Gastrocnemius medialis (tissue), 4 donors: ENCODE results near the gene BTG1. TPM values are rescaled to one million over a fixed set of nuclear protein-coding genes. Genes with fewer than 3 reads are reported as not detected.
A peak's percentile ranks its signal among the peaks of the same experiment; 100 is the strongest.

Experiments used
- ATAC-seq, 2 donors: fragments of 150-250 bp; one replicate each; pipeline ENCODE4 v1.9.1; 2016
- DNase-seq, 2 donors: peaks; one replicate each; pipeline ENCODE4 v3.0.0-alpha.2; 2019
- H3K27ac ChIP-seq, 4 donors: fragments of 200-600 bp; sonication (generic); 1 replicate in 1 of 4; 2 replicates in 3 of 4; pipeline ENCODE4 v1.5.1; 2016 to 2018; ENCODE audit warnings: mild to moderate bottlenecking in 2 of 4, moderate library complexity in 1 of 4
- H3K27me3 ChIP-seq, 3 donors: fragments of 200-600 bp; sonication (generic) in 2 of 3; 1 replicate in 1 of 3; 2 replicates in 2 of 3; pipeline versions ENCODE4 v1.5.1 to v1.6.0; 2016 to 2019; ENCODE audit warnings: mild to moderate bottlenecking in 1 of 3, moderate library complexity in 1 of 3
- H3K36me3 ChIP-seq, 2 donors: fragments of 200-600 bp; sonication (generic) in 1 of 2; one replicate each; pipeline ENCODE4 v1.5.1; 2017 to 2018
- H3K4me1 ChIP-seq, 2 donors: fragments of 200-600 bp; sonication (generic) in 1 of 2; one replicate each; pipeline ENCODE4 v1.5.1; 2016 to 2017; ENCODE audit warnings: mild to moderate bottlenecking in 2 of 2
- H3K4me3 ChIP-seq, 4 donors: fragments of 200-600 bp; sonication (generic) in 3 of 4; 1 replicate in 1 of 4; 2 replicates in 3 of 4; pipeline ENCODE4 v1.5.1; 2016 to 2019; ENCODE audit warnings: mild to moderate bottlenecking in 2 of 4
- H3K9me3 ChIP-seq, 3 donors: fragments of 200-600 bp; sonication (generic) in 2 of 3; 1 replicate in 1 of 3; 2 replicates in 2 of 3; pipeline ENCODE4 v1.5.1; 2016 to 2019
- CTCF ChIP-seq, 5 experiments: fragments of 450-650 bp in 3 of 5; fragments of 200-600 bp in 2 of 5; sonication (generic) in 2 of 5; IDR thresholded peaks in 4 of 5; conservative IDR thresholded peaks in 1 of 5; 1 replicate in 4 of 5; 2 replicates in 1 of 5; pipeline ENCODE4 v1.5.1; 2016 to 2019; ENCODE audit warnings: antibody characterized with exemption in 5 of 5, mild to moderate bottlenecking in 3 of 5, moderate library complexity in 3 of 5
- POLR2A ChIP-seq, 2 donors: fragments of 450-650 bp; IDR thresholded peaks; one replicate each; pipeline ENCODE4 v1.6.1; 2017; ENCODE audit warnings: antibody characterized with exemption in 2 of 2, mild to moderate bottlenecking in 2 of 2, moderate library complexity in 2 of 2
- in situ Hi-C, 4 donors: fragments of 200-750 bp; cut with MboI; loops; one replicate each; pipeline versions ENCODE4 v1.15.0 to v1.8.0; 2017; ENCODE audit warnings: low sequenced_read_pairs in 4 of 4
- intact Hi-C: fragments of 100-400 bp; cut with DNase I; formaldehyde crosslinking; loops from one replicate; pipeline ENCODE4 v1.15.1; 2023; ENCODE audit warnings: low total_unique reads
- total RNA-seq, 4 donors: library from RNA; depleted of rRNA; stranded (reverse); fragments of >200 nt; gene quantifications; one replicate each; pipeline versions ENCODE4 v1.1.0 to v1.2.3, GENCODE V29; 2016

The BTG1 gene
- total RNA-seq = 10 to 100 TPM; 12.5 to 33.1 (median 16.5) TPM

- Histone ChIP-seq H3K4me3 (peak within 1 kb of the TSS; percentile 89 to 98 (median 94)), H3K4me1 (peaks cover 24 to 28% of the 10 kb centered on the region in 2 donors), H3K9me3 (no peaks in the 10 kb centered on the region), H3K27me3 (no peaks in the 10 kb centered on the region), H3K27ac (peak within 1 kb of the TSS; percentile 97 to 99 (median 98)), H3K36me3 (peaks cover 0 to 24% of the 10 kb centered on the region in 2 donors)
- ATAC-seq (peak; percentile 93 to 94), DNase-seq (peak; percentile 100)
- in situ Hi-C loops (loop anchor here (5.0 to 25.0 kb wide), 4 partner anchors 334 to 426 kb away; no protein-coding TSS in a partner anchor), intact Hi-C loops (loop anchor here (1.0 to 10.0 kb wide), 6 partner anchors 76 to 764 kb away; no protein-coding TSS in a partner anchor)
- TF ChIP-seq POLR2A (IDR thresholded peaks at IDR 0.05) = peak; percentile 98 to 99
- peak in 1 of 5 experiments; percentile 16 for TF ChIP-seq CTCF (IDR thresholded peaks at IDR 0.05 in 4 of 5, conservative IDR thresholded peaks at IDR 0.05 in 1 of 5)
Observed at GRCh38 chr12:92145731-92146496, at the start of gene BTG1. BTG1 (minus strand) TSS chr12:92145846; CDS start chr12:92145535, 311 bp downstream.

- DNase-seq (no peak), ATAC-seq (no peak)
- H3K4me3 ChIP-seq = no peak overlapping the region
- H3K27ac ChIP-seq = no peak overlapping the region
- H3K9me3 ChIP-seq = no peaks in the 10 kb centered on the region
- H3K36me3 ChIP-seq = no peaks in the 10 kb centered on the region
- in situ Hi-C loops = no loop called here
- intact Hi-C loops = no loop called here
- no peaks in the 10 kb centered on the region for H3K4me1 ChIP-seq
- no peaks in the 10 kb centered on the region for H3K27me3 ChIP-seq
- TF ChIP-seq CTCF (IDR thresholded peaks at IDR 0.05 in 4 of 5, conservative IDR thresholded peaks at IDR 0.05 in 1 of 5) = no peak
- TF ChIP-seq POLR2A (IDR thresholded peaks at IDR 0.05) = no peak
Observed at GRCh38 chr12:92194561-92194960, 48.9 kb upstream of the BTG1 start.

GRCh38 chr12:92193846-92194245 lies 48.2 kb upstream of the BTG1 start:
- Histone ChIP-seq H3K27ac (no peak overlapping the region), H3K4me3 (no peak overlapping the region), H3K4me1 (no peaks in the 10 kb centered on the region), H3K9me3 (no peaks in the 10 kb centered on the region), H3K27me3 (no peaks in the 10 kb centered on the region), H3K36me3 (no peaks in the 10 kb centered on the region)
- TF ChIP-seq CTCF (IDR thresholded peaks at IDR 0.05 in 4 of 5, conservative IDR thresholded peaks at IDR 0.05 in 1 of 5) (no peak), POLR2A (IDR thresholded peaks at IDR 0.05) (no peak)
- ATAC-seq (no peak), DNase-seq (no peak)
- intact Hi-C loops = no loop called here
- in situ Hi-C loops = no loop called here

GRCh38 chr12:92193063-92193462 lies 47.4 kb upstream of the BTG1 start:
- TF ChIP-seq CTCF (IDR thresholded peaks at IDR 0.05 in 4 of 5, conservative IDR thresholded peaks at IDR 0.05 in 1 of 5) = no peak
- no peak for TF ChIP-seq POLR2A (IDR thresholded peaks at IDR 0.05)
- no peaks in the 10 kb centered on the region for H3K9me3 ChIP-seq
- H3K27me3 ChIP-seq = no peaks in the 10 kb centered on the region
- DNase-seq = no peak
- no peak for ATAC-seq
- intact Hi-C loops (no loop called here), in situ Hi-C loops (no loop called here)
- no peak overlapping the region for H3K27ac ChIP-seq
- no peak overlapping the region for H3K4me3 ChIP-seq
- no peaks in the 10 kb centered on the region for H3K4me1 ChIP-seq
- no peaks in the 10 kb centered on the region for H3K36me3 ChIP-seq
